GM08714 (cell line): Measurements from ENCODE around the gene RNF126.
"Not testable (repeated sequence)": the region's sequence is repeated elsewhere in the genome, so short reads cannot be mapped to it uniquely, and the experiment has no call there.

Source experiments
- H3K4me3 ChIP-seq: fragments of 200-500 bp; sonication (Bioruptor generic); 2 replicates; pipeline ENCODE4 v1.5.1; 2014; ENCODE audit warnings: mild to moderate bottlenecking, low read length, inconsistent platforms
- ZNF274 ChIP-seq: IDR thresholded peaks from 2 replicates; pipeline ENCODE4 v1.6.1; 2012; ENCODE audit warnings: mild to moderate bottlenecking, low read depth, low read length

The RNF126 gene

DNA sequence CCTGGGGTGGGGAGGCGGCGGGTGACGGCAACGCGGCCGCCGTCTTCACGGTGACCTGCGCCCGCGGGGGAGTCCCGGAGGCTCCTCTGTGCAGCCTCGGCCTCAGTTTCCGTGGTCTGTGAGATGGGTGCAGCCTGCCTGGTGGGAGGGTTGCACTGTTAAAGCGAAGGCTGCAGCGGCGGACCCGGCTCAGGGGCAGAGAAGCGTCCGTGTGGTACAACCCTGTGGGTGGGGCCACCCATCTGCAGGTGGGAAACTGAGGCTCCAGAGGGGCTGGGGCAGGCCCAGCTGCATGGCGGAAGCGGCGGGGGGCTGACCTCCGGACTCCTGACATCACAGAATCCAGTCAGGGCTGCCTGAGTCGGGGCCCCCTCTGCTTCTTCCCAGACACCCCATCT lies 22.9 kb downstream of the RNF126 start:
- H3K4me3 ChIP-seq: no peak overlapping the region; the same call in 1 of the 2 replicates
- no peak for TF ChIP-seq ZNF274

DNA sequence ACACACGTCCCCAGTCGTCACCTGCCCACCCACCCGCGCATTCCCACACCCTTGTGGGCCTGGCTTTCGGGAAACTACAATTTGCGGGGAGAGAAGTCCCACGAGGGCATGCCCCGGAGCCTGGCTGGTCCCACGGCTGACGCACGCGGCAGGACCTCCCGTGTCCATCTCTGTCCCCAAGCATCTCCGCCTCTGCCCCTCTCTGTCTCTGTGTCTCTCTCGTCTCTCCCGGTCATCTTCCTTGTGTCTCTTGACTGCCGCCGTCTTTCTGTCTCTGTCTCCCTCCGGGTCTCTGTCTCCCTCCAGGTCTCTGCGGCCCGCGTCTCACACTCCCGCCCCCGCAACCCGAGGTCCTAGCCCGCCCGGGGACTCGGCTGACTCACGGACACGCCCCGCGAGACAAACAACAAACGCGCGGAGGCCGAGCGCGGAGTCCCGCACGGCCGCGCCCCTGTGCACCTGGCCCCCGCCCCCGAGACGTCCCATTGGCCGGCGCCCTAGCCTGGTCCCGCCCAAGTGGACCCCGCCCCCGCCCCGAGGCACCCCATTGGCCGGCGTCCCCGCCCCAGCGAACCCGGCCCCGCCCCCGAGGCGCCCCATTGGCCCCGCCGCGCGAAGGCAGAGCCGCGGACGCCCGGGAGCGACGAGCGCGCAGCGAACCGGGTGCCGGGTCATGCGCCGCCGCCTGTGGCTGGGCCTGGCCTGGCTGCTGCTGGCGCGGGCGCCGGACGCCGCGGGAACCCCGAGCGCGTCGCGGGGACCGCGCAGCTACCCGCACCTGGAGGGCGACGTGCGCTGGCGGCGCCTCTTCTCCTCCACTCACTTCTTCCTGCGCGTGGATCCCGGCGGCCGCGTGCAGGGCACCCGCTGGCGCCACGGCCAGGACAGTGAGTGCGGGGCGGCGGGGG lies 23.5 kb downstream of the RNF126 start, which contains the start of gene FGF22:
TSS of gene FGF22 (plus strand) at position 627 of the 908 bp plus-strand sequence. CDS start at position 674, 47 bp downstream.
- H3K4me3 ChIP-seq: peak within 1 kb of the TSS; percentile 43; the same call in 1 of the 2 replicates
- TF ChIP-seq ZNF274: no peak

DNA sequence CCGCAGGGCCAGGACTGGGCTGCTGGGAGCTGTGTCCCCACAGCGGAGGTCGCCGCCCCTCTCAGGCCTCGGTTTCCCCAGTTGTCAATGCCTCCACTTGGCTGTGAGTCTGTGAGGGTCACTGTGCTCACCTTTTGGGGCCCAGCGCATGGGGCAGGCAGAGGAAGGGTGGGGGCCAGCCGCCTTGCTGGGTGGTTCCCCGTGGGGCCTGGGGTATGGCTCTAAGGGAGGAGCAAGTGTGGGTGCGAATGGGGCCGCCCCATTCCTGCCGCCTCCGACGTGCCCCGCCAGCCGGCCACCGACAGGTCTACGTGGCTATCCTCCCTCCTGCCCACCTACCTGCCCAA lies 24.1 kb downstream of the RNF126 start:
- no peak for TF ChIP-seq ZNF274
- no peak overlapping the region for H3K4me3 ChIP-seq

GRCh38 chr19:634975-635652 lies 27.9 kb downstream of the RNF126 start:
- H3K4me3 ChIP-seq: no peak overlapping the region
- TF ChIP-seq ZNF274: no peak

GRCh38 chr19:633786-634639 lies 29.0 kb downstream of the RNF126 start:
- H3K4me3 ChIP-seq: peak overlapping the region; percentile 73
- TF ChIP-seq ZNF274: no peak

DNA sequence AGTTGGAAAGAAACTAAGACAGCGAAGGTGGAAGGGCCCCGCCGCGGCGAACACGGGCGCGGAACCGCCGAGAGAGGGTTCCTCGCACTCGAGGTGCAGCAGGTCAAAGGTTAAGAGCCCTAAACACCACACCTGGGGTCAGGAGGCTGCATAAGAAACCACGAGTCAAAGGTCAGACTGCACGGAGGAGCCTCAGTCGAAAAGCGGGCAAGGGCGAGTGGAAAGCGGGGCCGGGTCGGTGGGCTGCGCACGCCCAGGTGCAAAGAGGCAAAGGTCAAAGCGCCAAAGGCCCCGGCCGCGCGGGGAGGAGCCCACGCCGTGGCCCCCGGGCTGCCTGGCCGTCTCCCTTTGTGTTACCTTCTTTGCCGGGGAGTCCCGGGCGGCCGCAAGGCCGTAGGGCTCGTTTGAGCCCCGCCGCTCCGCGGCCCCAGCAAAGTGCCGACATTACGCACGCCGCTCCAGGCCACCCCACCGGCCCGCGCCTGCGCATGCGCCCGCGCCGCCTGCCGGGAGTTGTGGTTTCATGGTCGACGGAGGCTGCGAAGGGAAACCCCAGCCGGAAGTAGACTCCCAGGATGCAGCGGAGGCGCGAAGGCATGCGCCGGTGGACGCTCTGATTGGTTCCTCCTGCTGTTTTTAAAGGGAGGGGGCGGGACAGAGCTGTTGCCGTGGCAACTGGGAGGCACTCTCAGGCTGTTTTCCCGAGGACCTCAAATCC lies 29.8 kb downstream of the RNF126 start, which contains the start of gene POLRMT:
TSS of gene POLRMT (minus strand) at position 470 of the 718 bp plus-strand sequence. CDS start at position 445, 25 bp downstream.
- no peak for TF ChIP-seq ZNF274
- peak within 1 kb of the TSS; percentile 79 for H3K4me3 ChIP-seq

- TF ChIP-seq ZNF274: no peak
- H3K4me3 ChIP-seq: peak overlapping the region; percentile 79
Observed at GRCh38 chr19:632579-633067, 30.4 kb downstream of the RNF126 start.

DNA sequence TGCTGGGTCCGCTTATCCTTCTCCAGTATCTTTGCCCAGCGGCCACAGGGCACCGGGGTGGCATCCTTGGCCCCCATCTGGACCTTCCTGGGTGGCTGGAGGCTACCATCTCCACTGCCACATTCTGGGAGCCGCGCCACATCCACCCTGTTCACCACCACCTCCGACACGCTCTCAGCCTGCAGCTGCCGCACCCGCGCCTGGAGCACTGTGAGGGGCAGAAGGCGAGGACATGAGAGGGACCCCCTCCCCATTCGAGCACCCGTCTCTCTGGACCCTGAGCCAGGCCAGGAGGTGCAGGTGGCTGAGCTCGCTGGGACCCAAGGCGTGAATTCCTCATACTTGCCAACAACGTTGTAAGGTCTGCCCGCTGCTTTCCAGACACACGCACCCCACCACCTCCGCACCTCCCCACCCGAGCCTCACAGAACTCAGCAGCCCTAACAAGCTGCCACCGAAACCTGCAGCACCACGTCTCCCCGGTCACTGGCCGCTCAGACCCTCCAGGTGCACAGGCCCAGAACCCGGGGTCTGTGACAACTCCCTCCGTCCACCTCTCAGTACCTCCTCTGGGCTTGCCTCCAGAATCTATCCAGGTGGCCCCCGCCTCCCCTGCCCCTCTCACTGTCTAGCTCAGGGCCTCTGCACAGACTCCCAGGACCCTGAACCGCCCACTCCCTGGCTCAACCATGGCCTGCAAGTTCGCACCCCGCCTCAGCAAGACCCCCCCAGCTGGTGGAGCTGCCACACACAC lies 32.9 kb downstream of the RNF126 start:
- TF ChIP-seq ZNF274: no peak
- no peak overlapping the region for H3K4me3 ChIP-seq

- H3K4me3 ChIP-seq: not testable (repeated sequence)
Observed at GRCh38 chr19:629515-629914, 33.5 kb downstream of the RNF126 start.

DNA sequence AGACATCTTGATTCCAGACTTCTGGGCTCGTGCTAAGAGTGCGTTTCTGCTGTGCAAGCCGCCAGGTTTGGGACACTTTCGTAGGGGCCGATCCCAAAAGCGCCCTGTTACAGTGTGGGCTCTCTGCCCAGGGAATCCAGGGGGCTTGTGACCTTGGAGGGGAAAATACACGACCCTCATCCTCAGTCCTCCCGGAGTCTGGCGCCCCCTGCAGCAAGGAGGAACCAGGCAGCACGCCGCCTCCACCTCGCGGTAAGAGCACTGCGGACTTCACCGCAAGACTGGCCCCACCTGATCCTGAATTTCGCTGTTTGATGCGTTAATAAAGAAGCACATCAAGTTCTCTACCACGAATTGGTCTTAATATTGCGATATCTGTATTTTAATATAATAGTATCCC lies 34.8 kb downstream of the RNF126 start:
- H3K4me3 ChIP-seq: no peak overlapping the region
- no peak for TF ChIP-seq ZNF274

- H3K4me3 ChIP-seq: not testable (repeated sequence)
Observed at GRCh38 chr19:626566-626965, 36.4 kb downstream of the RNF126 start.

DNA sequence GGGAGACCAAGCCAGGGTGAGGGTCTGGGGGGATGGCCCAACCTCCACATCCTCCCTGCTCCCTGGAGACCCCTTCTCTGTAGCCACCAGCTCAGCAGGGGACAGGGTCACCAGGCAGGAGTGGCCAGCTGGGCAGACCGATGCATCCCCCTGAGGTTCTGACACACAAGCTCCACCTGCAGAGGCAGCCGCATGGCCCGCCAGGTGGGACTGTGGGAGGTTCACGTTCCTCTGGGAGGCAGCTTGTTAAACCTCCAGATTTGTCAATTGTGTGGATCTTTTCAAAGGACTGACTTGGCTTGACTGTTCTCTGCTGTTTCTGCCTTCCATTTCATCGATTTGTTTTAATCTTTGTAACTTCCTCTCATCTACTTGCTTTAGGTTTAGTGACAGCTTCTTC lies 37.8 kb downstream of the RNF126 start:
- no peak for TF ChIP-seq ZNF274
- H3K4me3 ChIP-seq: no peak overlapping the region
